ENCODE results near the gene MICALL1. TPM values are rescaled to one million over a fixed set of nuclear protein-coding genes. Genes with fewer than 3 reads are reported as not detected.
"Not testable (repeated sequence)": the region's sequence is repeated elsewhere in the genome, so short reads cannot be mapped to it uniquely, and the experiment has no call there.

MICALL1 gene
- total and polyA plus RNA-seq, 5 donors from 2014 or later: 1.1 to 25.2 (median 1.8) TPM

DNA sequence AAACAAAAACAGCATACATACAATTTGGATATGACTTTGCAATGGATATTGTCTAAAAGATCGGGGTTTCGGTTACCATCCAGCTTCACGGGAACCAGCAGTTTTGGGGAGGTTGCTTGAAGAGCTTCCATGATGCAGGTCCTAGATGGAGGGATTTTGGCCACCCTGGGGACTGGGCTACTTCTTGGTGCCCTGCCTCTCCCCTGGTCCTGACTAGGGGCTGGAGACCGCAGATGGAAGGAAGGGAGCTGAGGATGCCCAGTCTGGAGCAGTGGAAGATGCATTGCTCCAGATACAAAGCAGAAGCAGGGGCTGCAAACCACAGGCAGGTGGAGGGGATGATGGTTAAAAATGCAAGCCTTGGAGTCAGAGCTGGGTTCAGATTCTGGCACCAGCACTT, 64.8 kb downstream of the MICALL1 start:
- Mint-ChIP-seq H3K4me3 (no peak overlapping the region), H3K27me3 (no peaks in the 10 kb centered on the region), H3K4me1 (peaks cover 0 to 7% (median 1%) of the 10 kb centered on the region in 4 donors), H3K36me3 (peaks cover 28% of the 10 kb centered on the region), H3K9me3 (peaks cover 0 to 2% (median 0%) of the 10 kb centered on the region in 7 donors), H3K27ac (no peak overlapping the region)
- Histone ChIP-seq H3K4me3 (ENCODE audit: low read depth, low read length) (no peak overlapping the region), H3K36me3 (ENCODE audit: control insufficient read depth, insufficient read depth, low read length) (peaks cover 22% of the 10 kb centered on the region), H3K4me1 (ENCODE audit: control insufficient read depth, insufficient read depth, low read length, poor library complexity, severe bottlenecking) (no peaks in the 10 kb centered on the region), H3K27ac (ENCODE audit: insufficient read depth, low read length, poor library complexity, severe bottlenecking) (no peak overlapping the region), H3K9me3 (ENCODE audit: control insufficient read depth in 2 of 2, low read length in 2 of 2) (no peaks in the 10 kb centered on the region), H3K27me3 (ENCODE audit: control insufficient read depth, insufficient read depth, low read length) (no peaks in the 10 kb centered on the region)
- ATAC-seq (ENCODE audit: low read depth in 2 of 2) (no peak), DNase-seq (no peak)

DNA sequence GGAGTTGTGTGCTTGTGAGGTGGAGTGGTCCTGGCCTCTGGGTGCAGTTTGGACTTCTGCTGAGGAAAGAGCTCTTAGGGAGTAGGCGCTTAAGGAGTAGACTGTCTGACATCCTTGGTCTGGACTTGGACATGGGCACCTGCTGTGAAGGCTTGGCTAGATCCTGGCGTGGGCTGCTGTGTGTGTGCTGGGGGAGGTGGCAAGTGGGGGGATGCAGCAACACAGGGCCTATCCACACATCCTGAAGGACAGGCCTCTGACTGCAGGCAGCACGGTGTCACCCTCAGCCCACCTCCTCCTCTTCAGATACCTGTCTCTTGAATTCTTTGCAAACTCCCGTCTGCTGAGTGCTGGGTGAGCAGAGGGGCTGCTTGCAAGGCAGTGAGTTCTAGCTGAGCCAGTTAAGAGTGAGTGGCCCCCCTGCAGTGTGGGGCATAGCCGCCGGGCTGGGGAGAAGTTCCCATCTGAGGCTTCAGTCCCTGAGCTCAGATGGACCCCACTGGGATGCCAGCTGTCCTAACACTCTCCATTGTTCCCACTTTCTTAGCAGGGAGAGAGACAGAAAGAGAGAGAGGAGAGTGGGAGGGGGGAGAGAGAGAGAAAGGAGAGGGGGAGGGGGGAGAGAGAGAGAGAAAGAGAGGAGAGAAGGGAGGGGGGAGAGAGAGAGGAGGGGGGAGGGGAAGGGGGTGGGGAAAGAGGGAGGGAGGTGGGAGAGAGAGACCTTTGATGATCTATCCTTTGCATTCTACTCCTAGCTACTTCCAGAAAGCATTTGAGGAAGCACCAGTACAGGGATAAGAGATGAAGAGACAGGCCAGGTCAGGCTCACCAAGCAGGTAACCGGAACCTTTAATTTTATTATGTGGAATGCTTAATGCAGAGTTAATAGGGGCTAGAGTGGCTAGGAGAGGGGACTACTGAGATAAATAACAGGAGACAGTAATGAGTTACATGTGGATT, 65.7 kb downstream of the MICALL1 start:
- Mint-ChIP-seq H3K9me3 (peaks cover 0 to 2% (median 0%) of the 10 kb centered on the region in 7 donors), H3K4me3 (no peak overlapping the region), H3K4me1 (peaks cover 0 to 5% (median 2%) of the 10 kb centered on the region in 4 donors), H3K27me3 (no peaks in the 10 kb centered on the region), H3K36me3 (peaks cover 31% of the 10 kb centered on the region), H3K27ac (peak overlapping the region in 2 of 3 donors; percentile 12 to 44)
- Histone ChIP-seq H3K4me1 (ENCODE audit: control insufficient read depth, insufficient read depth, low read length, poor library complexity, severe bottlenecking) (no peaks in the 10 kb centered on the region), H3K4me3 (ENCODE audit: low read depth, low read length) (no peak overlapping the region), H3K27ac (ENCODE audit: insufficient read depth, low read length, poor library complexity, severe bottlenecking) (no peak overlapping the region), H3K27me3 (ENCODE audit: control insufficient read depth, insufficient read depth, low read length) (no peaks in the 10 kb centered on the region), H3K9me3 (ENCODE audit: control insufficient read depth in 2 of 2, low read length in 2 of 2) (no peaks in the 10 kb centered on the region), H3K36me3 (ENCODE audit: control insufficient read depth, insufficient read depth, low read length) (peaks cover 23% of the 10 kb centered on the region)
- ATAC-seq (ENCODE audit: low read depth in 2 of 2): no peak
- DNase-seq: no peak

DNA sequence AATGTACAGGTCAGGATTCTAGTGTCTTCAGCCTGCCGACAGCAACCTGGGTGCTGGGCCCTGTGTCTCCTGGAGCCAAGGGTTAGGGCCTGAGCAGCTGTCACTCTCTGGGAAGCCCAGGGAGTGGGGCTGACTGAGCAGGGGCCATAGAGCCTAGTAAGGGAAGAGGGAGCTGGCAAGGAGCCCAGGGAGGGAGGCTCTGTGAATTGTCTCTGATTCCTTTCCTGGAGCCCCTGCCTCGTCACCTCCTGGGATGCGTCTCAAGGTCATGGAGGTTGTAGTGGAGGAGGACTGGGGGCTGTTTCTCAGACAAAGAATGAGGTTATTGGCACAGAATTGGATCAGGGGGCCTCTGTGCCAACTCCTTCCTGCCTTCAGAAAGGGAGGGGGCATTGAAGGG, 66.4 kb downstream of the MICALL1 start:
- H3K36me3 Mint-ChIP-seq: peaks cover 28% of the 10 kb centered on the region
- H3K27me3 Mint-ChIP-seq: no peaks in the 10 kb centered on the region
- H3K27ac Mint-ChIP-seq: peak overlapping the region in 2 of 3 donors; percentile 25 to 44

DNA sequence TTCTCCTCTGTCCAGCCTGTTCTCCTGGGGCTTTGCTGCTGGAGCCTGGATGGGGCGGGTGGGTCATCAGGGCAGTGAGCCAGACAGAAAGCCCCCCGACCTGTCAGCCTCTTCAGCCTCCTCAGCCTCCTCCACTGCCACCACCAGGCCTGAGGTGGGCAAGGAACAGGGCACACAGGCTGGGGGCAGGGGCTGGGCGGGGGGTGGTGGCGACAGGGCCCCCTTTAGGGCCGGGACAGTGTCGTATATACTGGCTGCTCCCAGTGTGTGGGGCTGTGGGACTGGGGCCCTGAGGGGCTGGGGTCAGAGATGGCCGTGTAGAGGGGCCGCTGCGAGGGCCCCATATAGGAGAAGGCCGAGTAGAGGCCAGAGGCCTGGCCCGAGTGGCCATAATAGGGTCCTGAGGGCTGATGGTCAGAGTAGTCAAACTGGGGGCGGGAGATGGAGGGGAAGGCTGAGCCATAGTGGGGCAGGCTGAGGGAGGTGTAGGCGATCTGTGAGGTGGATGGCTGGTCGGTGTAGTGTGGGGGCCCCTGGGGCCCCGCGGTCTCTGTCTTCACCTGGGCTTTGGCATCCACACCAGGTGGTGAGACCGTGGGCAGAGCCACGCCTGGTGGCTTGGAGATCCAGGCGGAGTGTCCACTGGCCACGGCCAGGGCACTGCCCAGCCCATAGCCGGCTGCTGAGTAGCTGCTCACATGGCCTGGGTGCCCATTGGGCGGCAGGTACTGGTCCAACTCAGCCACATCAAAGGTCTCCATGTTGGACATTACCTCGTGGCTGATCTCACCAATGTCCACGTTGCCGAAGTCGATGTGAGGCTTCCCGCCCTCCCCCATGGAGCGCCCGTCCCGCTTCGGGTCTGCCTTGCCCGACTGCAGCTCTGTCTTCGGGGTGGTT, 67.4 kb downstream of the MICALL1 start:
- ATAC-seq (ENCODE audit: low read depth in 2 of 2) (no peak), DNase-seq (no peak)
- no peaks in the 10 kb centered on the region for H3K27me3 Mint-ChIP-seq
- H3K9me3 Mint-ChIP-seq: peaks cover 0 to 2% (median 0%) of the 10 kb centered on the region in 7 donors
- no peak overlapping the region for H3K27ac ChIP-seq (ENCODE audit: insufficient read depth, low read length, poor library complexity, severe bottlenecking)
- peaks cover 0 to 5% (median 2%) of the 10 kb centered on the region in 4 donors for H3K4me1 Mint-ChIP-seq
- peaks cover 5% of the 10 kb centered on the region for H3K36me3 ChIP-seq (ENCODE audit: control insufficient read depth, insufficient read depth, low read length)
- H3K27me3 ChIP-seq (ENCODE audit: control insufficient read depth, insufficient read depth, low read length): no peaks in the 10 kb centered on the region
- H3K9me3 ChIP-seq (ENCODE audit: control insufficient read depth in 2 of 2, low read length in 2 of 2): no peaks in the 10 kb centered on the region
- H3K36me3 Mint-ChIP-seq: peaks cover 21% of the 10 kb centered on the region
- no peak overlapping the region for H3K4me3 ChIP-seq (ENCODE audit: low read depth, low read length)
- no peak overlapping the region for H3K4me3 Mint-ChIP-seq
- no peak overlapping the region for H3K27ac Mint-ChIP-seq
- no peaks in the 10 kb centered on the region for H3K4me1 ChIP-seq (ENCODE audit: control insufficient read depth, insufficient read depth, low read length, poor library complexity, severe bottlenecking)

More for the DNA sequence above, 66.4 kb downstream of the MICALL1 start:
- H3K27me3 ChIP-seq (ENCODE audit: control insufficient read depth, insufficient read depth, low read length): no peaks in the 10 kb centered on the region
- no peak for DNase-seq
- H3K4me3 ChIP-seq (ENCODE audit: low read depth, low read length): no peak overlapping the region
- no peak for ATAC-seq (ENCODE audit: low read depth in 2 of 2)
- peaks cover 0 to 2% (median 0%) of the 10 kb centered on the region in 7 donors for H3K9me3 Mint-ChIP-seq
- peaks cover 0 to 5% (median 2%) of the 10 kb centered on the region in 4 donors for H3K4me1 Mint-ChIP-seq
- H3K4me3 Mint-ChIP-seq: no peak overlapping the region
- no peaks in the 10 kb centered on the region for H3K9me3 ChIP-seq (ENCODE audit: control insufficient read depth in 2 of 2, low read length in 2 of 2)
- no peak overlapping the region for H3K27ac ChIP-seq (ENCODE audit: insufficient read depth, low read length, poor library complexity, severe bottlenecking)
- no peaks in the 10 kb centered on the region for H3K4me1 ChIP-seq (ENCODE audit: control insufficient read depth, insufficient read depth, low read length, poor library complexity, severe bottlenecking)
- H3K36me3 ChIP-seq (ENCODE audit: control insufficient read depth, insufficient read depth, low read length): peaks cover 15% of the 10 kb centered on the region

DNA sequence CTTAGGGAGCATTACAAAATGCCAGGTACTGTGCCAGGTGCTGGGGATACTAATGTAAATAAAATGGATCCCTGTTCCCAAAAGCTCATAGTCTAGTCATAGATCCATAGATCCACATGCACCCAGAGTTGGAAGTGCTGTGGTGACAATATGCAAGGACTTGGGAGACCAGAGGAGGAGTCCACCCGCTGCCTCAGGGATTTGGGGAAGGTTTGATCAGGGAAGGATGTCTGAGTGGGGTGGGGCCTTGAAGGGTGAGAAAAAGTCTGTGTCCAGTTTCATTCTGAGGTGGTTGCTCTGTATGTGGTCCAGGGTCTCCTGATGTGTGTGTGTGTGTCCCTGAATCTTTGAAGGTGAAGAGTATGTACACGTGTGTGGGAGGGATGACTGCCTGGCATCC, 69.1 kb downstream of the MICALL1 start:
- no peak overlapping the region for H3K4me3 Mint-ChIP-seq
- Histone ChIP-seq H3K4me1 (ENCODE audit: control insufficient read depth, insufficient read depth, low read length, poor library complexity, severe bottlenecking) (no peaks in the 10 kb centered on the region), H3K9me3 (ENCODE audit: control insufficient read depth in 2 of 2, low read length in 2 of 2) (no peaks in the 10 kb centered on the region), H3K27ac (ENCODE audit: insufficient read depth, low read length, poor library complexity, severe bottlenecking) (no peak overlapping the region), H3K36me3 (ENCODE audit: control insufficient read depth, insufficient read depth, low read length) (peaks cover 3% of the 10 kb centered on the region), H3K27me3 (ENCODE audit: control insufficient read depth, insufficient read depth, low read length) (no peaks in the 10 kb centered on the region), H3K4me3 (ENCODE audit: low read depth, low read length) (no peak overlapping the region)
- peaks cover 0 to 2% (median 0%) of the 10 kb centered on the region in 7 donors for H3K9me3 Mint-ChIP-seq
- H3K27ac Mint-ChIP-seq: peak overlapping the region in 2 of 3 donors; percentile 1 to 61
- peaks cover 13% of the 10 kb centered on the region for H3K36me3 Mint-ChIP-seq
- DNase-seq (no peak), ATAC-seq (ENCODE audit: low read depth in 2 of 2) (no peak)
- peaks cover 0 to 5% (median 1%) of the 10 kb centered on the region in 4 donors for H3K4me1 Mint-ChIP-seq
- no peaks in the 10 kb centered on the region for H3K27me3 Mint-ChIP-seq

DNA sequence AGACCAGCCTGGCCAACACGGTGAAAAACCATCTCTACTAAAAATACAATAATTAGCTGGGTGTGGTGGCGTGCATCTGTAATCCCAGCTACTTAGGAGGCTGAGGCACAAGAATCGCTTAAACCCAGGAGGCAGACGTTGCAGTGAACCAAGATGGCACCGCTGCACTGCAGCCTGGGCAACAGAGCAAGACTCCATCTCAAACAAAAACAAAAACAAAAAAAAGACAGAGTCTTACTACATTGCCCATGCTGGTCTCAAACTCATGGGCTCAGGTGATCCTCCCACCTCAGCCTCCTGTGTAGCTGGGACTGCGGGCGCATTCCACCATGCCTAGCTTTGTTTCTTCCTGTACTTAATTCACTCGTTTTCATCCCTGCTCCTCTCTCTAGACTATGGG, 69.9 kb downstream of the MICALL1 start:
- not testable (repeated sequence) for DNase-seq; H3K27me3 Mint-ChIP-seq; H3K4me1 Mint-ChIP-seq; H3K9me3 Mint-ChIP-seq; H3K9me3 ChIP-seq (ENCODE audit: control insufficient read depth in 2 of 2, low read length in 2 of 2); H3K27me3 ChIP-seq (ENCODE audit: control insufficient read depth, insufficient read depth, low read length); H3K27ac ChIP-seq (ENCODE audit: insufficient read depth, low read length, poor library complexity, severe bottlenecking); H3K27ac Mint-ChIP-seq; H3K4me3 ChIP-seq (ENCODE audit: low read depth, low read length); H3K4me3 Mint-ChIP-seq; ATAC-seq (ENCODE audit: low read depth in 2 of 2); H3K4me1 ChIP-seq (ENCODE audit: control insufficient read depth, insufficient read depth, low read length, poor library complexity, severe bottlenecking); H3K36me3 ChIP-seq (ENCODE audit: control insufficient read depth, insufficient read depth, low read length)
- H3K36me3 Mint-ChIP-seq: peaks cover 13% of the 10 kb centered on the region

DNA sequence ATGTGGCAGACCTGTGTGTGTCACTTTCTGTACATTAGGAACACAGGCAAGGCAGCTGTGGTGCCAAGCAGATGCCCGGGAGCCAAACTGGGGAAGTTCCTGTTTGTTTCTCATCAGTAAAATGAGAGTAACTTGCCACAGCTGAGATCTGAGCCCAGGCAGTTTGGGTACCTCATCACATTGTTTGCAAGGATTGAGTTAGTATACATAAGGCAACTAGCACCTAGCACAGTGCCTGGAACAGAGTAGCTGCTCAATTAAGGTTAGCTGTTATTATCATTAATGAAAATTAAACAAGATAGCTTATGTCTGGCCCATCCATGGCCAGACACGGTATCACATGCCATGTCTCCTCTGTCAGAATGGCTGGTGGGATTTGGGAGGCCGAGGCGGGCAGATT, 70.5 kb downstream of the MICALL1 start:
- no peaks in the 10 kb centered on the region for H3K9me3 ChIP-seq (ENCODE audit: control insufficient read depth in 2 of 2, low read length in 2 of 2)
- H3K4me1 Mint-ChIP-seq: peaks cover 0 to 2% (median under 1%) of the 10 kb centered on the region in 4 donors
- ATAC-seq (ENCODE audit: low read depth in 2 of 2): no peak
- peak overlapping the region in 1 of 3 donors; percentile 29 for H3K27ac Mint-ChIP-seq
- no peaks in the 10 kb centered on the region for H3K27me3 ChIP-seq (ENCODE audit: control insufficient read depth, insufficient read depth, low read length)
- DNase-seq: no peak
- no peak overlapping the region for H3K4me3 ChIP-seq (ENCODE audit: low read depth, low read length)
- H3K9me3 Mint-ChIP-seq: peaks cover 0 to 2% (median 0%) of the 10 kb centered on the region in 7 donors
- peaks cover 3% of the 10 kb centered on the region for H3K36me3 ChIP-seq (ENCODE audit: control insufficient read depth, insufficient read depth, low read length)
- no peaks in the 10 kb centered on the region for H3K27me3 Mint-ChIP-seq
- H3K4me1 ChIP-seq (ENCODE audit: control insufficient read depth, insufficient read depth, low read length, poor library complexity, severe bottlenecking): no peaks in the 10 kb centered on the region
- peaks cover 13% of the 10 kb centered on the region for H3K36me3 Mint-ChIP-seq
- no peak overlapping the region for H3K4me3 Mint-ChIP-seq
- H3K27ac ChIP-seq (ENCODE audit: insufficient read depth, low read length, poor library complexity, severe bottlenecking): no peak overlapping the region
